SK-N-SH (cell line): ENCODE measurements around the gene PALM. TPM values are rescaled to one million over a fixed set of nuclear protein-coding genes. Genes with fewer than 3 reads are reported as not detected.
A peak's percentile ranks its signal among the peaks of the same experiment; 100 is the strongest.

Experiments used
- CTCF ChIA-PET: fragments of 300-600, 350-600 bp; formaldehyde crosslinking; extraction: SDS; loops from one replicate; lab custom pipeline; 2021; lab: Yijun Ruan, JAX
- POLR2A ChIA-PET: fragments of 350-600 bp; sonication (Branson Sonifier 250); formaldehyde crosslinking; extraction: SDS; loops from one replicate; lab custom pipeline; 2020; ENCODE audit warnings: antibody characterized with exemption, inconsistent platforms; lab: Yijun Ruan, JAX
- DNase-seq: peaks from one replicate; pipeline ENCODE4 v3.0.0; 2012
- H2AFZ ChIP-seq: fragments of 200-600 bp; sonication (generic); 2 replicates; pipeline ENCODE4 v1.8.1; 2016; ENCODE audit warnings: antibody characterized with exemption, mild to moderate bottlenecking, low read depth
- H3F3A ChIP-seq: fragments of 200-600 bp; sonication (generic); replicated peaks from 2 replicates; pipeline ENCODE3; 2016; ENCODE audit warnings: antibody characterized with exemption, mild to moderate bottlenecking; ENCODE audit not compliant: insufficient read depth
- H3K27ac ChIP-seq, 2 experiments: fragments of 200-500 bp in 1 of 2; fragments of 200-600 bp in 1 of 2; sonication (Bioruptor generic) in 1 of 2; sonication (generic), shearing (Covaris generic) in 1 of 2; 2 replicates each; pipeline versions ENCODE4 v1.5.1 to v1.6.1; 2014 to 2016; ENCODE audit warnings: low read depth in 2 of 2, inconsistent platforms in 1 of 2, low read length in 1 of 2, mild to moderate bottlenecking in 1 of 2, mixed read lengths in 1 of 2
- H3K27me3 ChIP-seq: fragments of 200-600 bp; sonication (generic), shearing (Covaris generic); 2 replicates; pipeline ENCODE4 v1.6.1; 2016; ENCODE audit warnings: mixed run types; ENCODE audit not compliant: insufficient read depth
- H3K36me3 ChIP-seq, 2 experiments: fragments of 200-500 bp in 1 of 2; fragments of 200-600 bp in 1 of 2; sonication (Bioruptor generic) in 1 of 2; sonication (generic) in 1 of 2; replicated peaks in 1 of 2; 2 replicates each; pipeline versions ENCODE3 to v1.5.1; 2014 to 2016; ENCODE audit warnings: low read length in 1 of 2, mild to moderate bottlenecking in 1 of 2; ENCODE audit not compliant: insufficient read depth in 2 of 2, control insufficient read depth in 1 of 2
- H3K4me1 ChIP-seq, 2 experiments: fragments of 200-500 bp in 1 of 2; fragments of 200-600 bp in 1 of 2; sonication (Bioruptor generic) in 1 of 2; sonication (generic), shearing (Covaris generic) in 1 of 2; 2 replicates each; pipeline versions ENCODE4 v1.5.1 to v1.6.1; 2014 to 2016; ENCODE audit warnings: low read depth in 1 of 2, low read length in 1 of 2, mixed run types in 1 of 2; ENCODE audit not compliant: insufficient read depth in 2 of 2, control insufficient read depth in 1 of 2
- H3K4me2 ChIP-seq: fragments of 200-600 bp; sonication (generic), shearing (Covaris generic); 2 replicates; pipeline ENCODE4 v1.6.1; 2017; ENCODE audit warnings: mixed run types
- H3K4me3 ChIP-seq, 2 experiments: fragments of 200-500 bp in 1 of 2; fragments of 200-600 bp in 1 of 2; sonication (Bioruptor generic) in 1 of 2; sonication (generic), shearing (Covaris generic) in 1 of 2; 2 replicates each; pipeline versions ENCODE4 v1.5.1 to v1.8.1; 2014 to 2016; ENCODE audit warnings: low read depth in 2 of 2, inconsistent platforms in 1 of 2, low read length in 1 of 2, mild to moderate bottlenecking in 1 of 2, mixed read lengths in 1 of 2, moderate library complexity in 1 of 2
- H3K79me2 ChIP-seq: fragments of 200-600 bp; sonication (generic); 2 replicates; pipeline ENCODE4 v1.8.1; 2017; ENCODE audit warnings: mild to moderate bottlenecking; ENCODE audit not compliant: insufficient read depth
- H3K9ac ChIP-seq: fragments of 200-600 bp; sonication (generic); 2 replicates; pipeline ENCODE4 v1.6.1; 2017; ENCODE audit warnings: mixed run types
- H3K9me2 ChIP-seq: fragments of 200-600 bp; sonication (generic); 2 replicates; pipeline ENCODE4 v1.6.1; 2017; ENCODE audit warnings: mixed run types
- H3K9me3 ChIP-seq: fragments of 200-600 bp; sonication (generic); 2 replicates; pipeline ENCODE4 v1.6.1; 2017; ENCODE audit warnings: mixed run types, mild to moderate bottlenecking, moderate library complexity
- H4K20me1 ChIP-seq: fragments of 200-600 bp; sonication (generic); 2 replicates; pipeline ENCODE4 v1.6.1; 2017; ENCODE audit warnings: mild to moderate bottlenecking, mixed run types; ENCODE audit not compliant: insufficient read depth
- CHD2 ChIP-seq: fragments of 150-350 bp; IDR thresholded peaks from 2 replicates; pipeline ENCODE4 v1.6.1; 2018; ENCODE audit warnings: low read length; ENCODE audit not compliant: partially characterized antibody
- CTCF ChIP-seq: fragments of 200-600 bp; sonication (generic); IDR thresholded peaks from 2 replicates; pipeline ENCODE4 v1.6.1; 2017; ENCODE audit warnings: antibody characterized with exemption, mild to moderate bottlenecking, moderate library complexity
- EP300 ChIP-seq, 2 experiments: IDR thresholded peaks; 2 replicates each; pipeline versions ENCODE4 v1.4.0 to v1.6.1; 2012; ENCODE audit warnings: borderline replicate concordance in 1 of 2, low read depth in 1 of 2, low read length in 1 of 2
- EZH2phosphoT487 ChIP-seq: fragments of 200-600 bp; sonication (generic); IDR thresholded peaks from 2 replicates; pipeline ENCODE4 v1.6.1; 2017; ENCODE audit warnings: low read depth, mixed run types, mild to moderate bottlenecking, antibody characterized with exemption, moderate library complexity, borderline replicate concordance
- FOXJ3 ChIP-seq: sonication (generic); formaldehyde crosslinking; IDR thresholded peaks from 2 replicates; pipeline ENCODE4 v1.5.1; 2020; ENCODE audit warnings: mild to moderate bottlenecking, missing genetic modification reagents
- FOXM1 ChIP-seq: IDR thresholded peaks from 2 replicates; pipeline ENCODE4 v1.4.0; 2012; ENCODE audit warnings: low read depth, mild to moderate bottlenecking
- GABPA ChIP-seq: IDR thresholded peaks from 2 replicates; pipeline ENCODE4 v1.4.0; 2012; ENCODE audit warnings: low read depth, mild to moderate bottlenecking
- GATA2 ChIP-seq: sonication (generic); formaldehyde crosslinking; IDR thresholded peaks from 2 replicates; pipeline ENCODE4 v1.5.0; 2020; ENCODE audit warnings: mild to moderate bottlenecking, missing genetic modification reagents
- IRF3 ChIP-seq: fragments of 150-350 bp; IDR thresholded peaks from 2 replicates; pipeline ENCODE4 v1.6.1; 2016; ENCODE audit warnings: mild to moderate bottlenecking, low read depth, low read length
- MAX ChIP-seq: IDR thresholded peaks from 2 replicates; pipeline ENCODE4 v1.4.0; 2012; ENCODE audit warnings: low read depth
- MXI1 ChIP-seq: IDR thresholded peaks from 2 replicates; pipeline ENCODE4 v1.6.1; 2012; ENCODE audit warnings: mild to moderate bottlenecking, low read depth, low read length, improper control_type of control experiment
- NFIC ChIP-seq: IDR thresholded peaks from 2 replicates; pipeline ENCODE4 v1.4.0; 2012; ENCODE audit warnings: borderline replicate concordance
- POLR2AphosphoS5 ChIP-seq: IDR thresholded peaks from 2 replicates; pipeline ENCODE4 v1.6.1; 2012; ENCODE audit warnings: low read depth, low read length
- RFX5 ChIP-seq: IDR thresholded peaks from 2 replicates; pipeline ENCODE4 v1.6.1; 2012; ENCODE audit warnings: mild to moderate bottlenecking, improper control_type of control experiment, low read length
- RXRA ChIP-seq: IDR thresholded peaks from 2 replicates; pipeline ENCODE4 v1.4.0; 2012; ENCODE audit warnings: low read depth, mild to moderate bottlenecking, borderline replicate concordance
- SIN3A ChIP-seq: IDR thresholded peaks from 2 replicates; pipeline ENCODE4 v1.6.1; 2012; ENCODE audit warnings: low read depth, mild to moderate bottlenecking, low read length, moderate library complexity, borderline replicate concordance
- SMC3 ChIP-seq: IDR thresholded peaks from 2 replicates; pipeline ENCODE4 v1.6.1; 2012; ENCODE audit warnings: low read depth, low read length, improper control_type of control experiment
- YY1 ChIP-seq: IDR thresholded peaks from 2 replicates; pipeline ENCODE4 v1.4.0; 2012; ENCODE audit warnings: low read depth, mild to moderate bottlenecking
- WGBS: methylation state at CpG from one replicate; pipeline ENCODE4 v1.1.6; 2017; ENCODE audit warnings: low lambda C conversion rate; 5-methylcytosine and 5-hydroxymethylcytosine counted together
- polyA plus RNA-seq, 3 experiments: library from polyadenylated mRNA; depleted of rRNA; stranded (reverse); fragments of >200 nt; gene quantifications; 2 replicates each; pipeline ENCODE4 v1.2.3, GENCODE V29; 2012

Gene PALM
- polyA plus RNA-seq, 1 of the 3 experiments (the other 2 are of a cell fraction) = 15.6 TPM

- no peak for DNase-seq
- Histone ChIP-seq H3K9me2 (no peaks in the 10 kb centered on the region), H2AFZ (no peak overlapping the region), H4K20me1 (no peaks in the 10 kb centered on the region), H3K9me3 (no peaks in the 10 kb centered on the region), H3K9ac (peak overlapping the region; percentile 7; the same call in 1 of the 2 replicates), H3K4me3 (no peak overlapping the region), H3K27me3 (no peaks in the 10 kb centered on the region), H3K36me3 (peaks cover 0 to 3% of the 10 kb centered on the region in 2 experiments), H3F3A (peaks cover 10% of the 10 kb centered on the region), H3K4me2 (peak overlapping the region; percentile 89), H3K79me2 (peaks cover 26% of the 10 kb centered on the region), H3K4me1 (peaks cover 8 to 33% of the 10 kb centered on the region in 2 experiments; a peak in 3 of 4 replicates), H3K27ac (peak overlapping the region in 1 of 2 experiments; percentile 44; a peak in 2 of 4 replicates)
- TF ChIP-seq MXI1 (no peak), POLR2AphosphoS5 (no peak), YY1 (no peak), MAX (no peak), GATA2 (CRISPR knock-in tag) (no peak), NFIC (no peak), RXRA (no peak)
- CTCF ChIA-PET = interaction anchor here (0.6 to 6.0 kb wide), 6 partner anchors 26 to 92 kb away, joined by 3 to 33 read pairs (median 4); no protein-coding TSS in a partner anchor
- POLR2A ChIA-PET = no interaction called here
- 80% methylated on average over 11 of the region's 22 CpGs for WGBS
Measured at GRCh38 chr19:677601-678436, 30.9 kb upstream of the PALM start.

GRCh38 chr19:678791-679388, 29.8 kb upstream of the PALM start:
- no peaks in the 10 kb centered on the region for H3K27me3 ChIP-seq
- POLR2A ChIA-PET = interaction anchor here (1.3 to 2.0 kb wide), 3 partner anchors 14 to 25 kb away, joined by 3 to 6 read pairs (median 3); partner anchors contain the start of gene RNF126
- peaks cover 0 to 3% of the 10 kb centered on the region in 2 experiments for H3K36me3 ChIP-seq
- no peak overlapping the region for H2AFZ ChIP-seq
- no peaks in the 10 kb centered on the region for H3K9me3 ChIP-seq
- no peaks in the 10 kb centered on the region for H4K20me1 ChIP-seq
- H3F3A ChIP-seq = peaks cover 10% of the 10 kb centered on the region
- no peaks in the 10 kb centered on the region for H3K9me2 ChIP-seq
- peak overlapping the region; percentile 78 to 96; a peak in 3 of 4 replicates for H3K27ac ChIP-seq
- DNase-seq = no peak
- TF ChIP-seq GABPA (no peak), FOXJ3 (CRISPR knock-in tag) (no peak), IRF3 (no peak), EP300 (IDR thresholded peaks at IDR 0.05; ENCODE audit: borderline replicate concordance in 1 of 2, low read depth in 1 of 2, low read length in 1 of 2) (no peak), MAX (no peak), FOXM1 (no peak), RXRA (no peak), EZH2phosphoT487 (no peak), CTCF (no peak), MXI1 (no peak), YY1 (no peak), CHD2 (no peak), RFX5 (no peak), SMC3 (no peak), SIN3A (no peak)
- CTCF ChIA-PET = interaction anchor here (0.6 to 6.0 kb wide), 7 partner anchors 15 to 91 kb away, joined by 3 to 33 read pairs (median 9); partner anchors contain the start of genes PALM and RNF126
- WGBS = 93% methylated on average over 10 of the region's 16 CpGs
- H3K79me2 ChIP-seq = peaks cover 26% of the 10 kb centered on the region
- peak overlapping the region; percentile 90 for H3K4me2 ChIP-seq
- peak overlapping the region; percentile 82 to 95; a peak in 3 of 4 replicates for H3K4me3 ChIP-seq
- H3K4me1 ChIP-seq = peaks cover 8 to 33% of the 10 kb centered on the region in 2 experiments; a peak in 3 of 4 replicates
- H3K9ac ChIP-seq = peak overlapping the region; percentile 90; the same call in 1 of the 2 replicates
